ENCODE measurements around the gene AGBL1. TPM values are rescaled to one million over a fixed set of nuclear protein-coding genes. Genes with fewer than 3 reads are reported as not detected.

The AGBL1 gene
- total RNA-seq, 1 experiment from 2014 or later: not detected

DNA sequence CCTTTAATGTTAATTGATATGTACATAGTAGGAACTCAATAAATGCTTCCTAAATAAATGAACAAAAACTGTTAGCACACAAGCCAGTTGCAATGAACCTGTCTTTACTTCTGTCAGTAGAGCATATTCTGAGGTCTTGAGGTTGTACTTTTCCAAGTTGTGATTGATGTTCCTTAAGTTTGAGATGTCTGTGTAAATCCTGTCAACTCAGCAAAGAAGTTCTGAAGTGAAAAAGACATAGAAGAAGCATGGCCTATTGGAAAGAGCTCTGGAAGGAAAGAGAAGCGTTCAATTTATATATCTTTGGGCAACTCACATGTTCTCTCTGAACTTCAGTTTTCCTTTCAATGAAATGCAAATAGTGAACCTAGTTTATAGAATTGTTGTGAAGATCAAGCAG is 269.9 kb downstream of the AGBL1 start:
- Histone ChIP-seq H3K9me3 (ENCODE audit: control insufficient read depth, low read depth, low read length) (no peaks in the 10 kb centered on the region), H3K56ac (ENCODE audit: insufficient read length, low read depth, low read length) (no peak overlapping the region), H2BK20ac (ENCODE audit: low read depth, low read length, poor library complexity, severe bottlenecking) (no peak overlapping the region), H4K8ac (replicated peaks; ENCODE audit: insufficient read length, low read depth, low read length) (no peak overlapping the region), H2AK5ac (ENCODE audit: insufficient read length, low read length) (no peak overlapping the region), H2BK15ac (ENCODE audit: low read depth, low read length) (no peak overlapping the region), H2AFZ (ENCODE audit: low read length) (no peak overlapping the region), H3K27ac (ENCODE audit: insufficient read length, low read depth, low read length) (no peak overlapping the region), H3K4ac (ENCODE audit: low read depth, low read length) (no peak overlapping the region), H3K27me3 (ENCODE audit: insufficient read depth, low read length) (no peaks in the 10 kb centered on the region), H4K20me1 (ENCODE audit: control insufficient read depth, insufficient read depth, insufficient read length) (no peaks in the 10 kb centered on the region), H3T11ph (ENCODE audit: low read length) (no peak overlapping the region), H3K79me1 (ENCODE audit: insufficient read depth, low read depth, low read length, poor library complexity, severe bottlenecking) (no peaks in the 10 kb centered on the region), H3K4me2 (ENCODE audit: insufficient read depth, insufficient read length, low read length) (no peak overlapping the region), H4K5ac (ENCODE audit: insufficient read length, low read depth, low read length) (no peak overlapping the region), H3K23ac (ENCODE audit: insufficient read length, low read depth, low read length) (no peak overlapping the region), H3K9ac (ENCODE audit: extremely low read depth, insufficient read length, low read length) (no peak overlapping the region), H2BK5ac (ENCODE audit: insufficient read length, low read length) (no peak overlapping the region), H3K79me2 (ENCODE audit: insufficient read depth, low read length) (no peaks in the 10 kb centered on the region), H3K14ac (ENCODE audit: insufficient read depth, low read length) (no peak overlapping the region), H3K23me2 (ENCODE audit: insufficient read length, low read depth, low read length, poor library complexity, severe bottlenecking) (no peaks in the 10 kb centered on the region), H4K91ac (ENCODE audit: insufficient read length, low read depth, low read length) (no peak overlapping the region), H3K4me1 (ENCODE audit: insufficient read depth, low read length) (no peaks in the 10 kb centered on the region), H2BK120ac (ENCODE audit: low read depth, low read length, poor library complexity, severe bottlenecking) (no peak overlapping the region), H3K18ac (ENCODE audit: insufficient read length, low read depth, low read length) (no peak overlapping the region), H2BK12ac (ENCODE audit: insufficient read length, low read depth, low read length) (no peak overlapping the region)
- Mint-ChIP-seq H3K27ac (no peak overlapping the region), H3K36me3 (ENCODE audit: insufficient read depth in 1 of 3, low read depth in 3 of 3) (no peaks in the 10 kb centered on the region), H3K9me3 (no peaks in the 10 kb centered on the region), H3K4me3 (no peak overlapping the region), H3K4me1 (peaks cover 4 to 6% of the 10 kb centered on the region in 2 experiments; a peak in 3 of 4 replicates), H3K27me3 (ENCODE audit: low read depth) (no peaks in the 10 kb centered on the region)
- TF ChIP-seq CTCF (conservative IDR thresholded peaks at IDR 0.05): no peak
- DNase-seq: no peak
- no CpG with 5 or more reads among the region's 1 CpG for WGBS (ENCODE audit: extremely low coverage, insufficient read length, low lambda C conversion rate)

Data from H9 (cell line).